ENCODE measurements around the gene ISOC2. TPM values are rescaled to one million over a fixed set of nuclear protein-coding genes. Genes with fewer than 3 reads are reported as not detected.

Gene ISOC2
- total and polyA plus RNA-seq, 4 donors: 49.1 to 181 (median 118) TPM

- TF ChIP-seq REST (IDR thresholded peaks at IDR 0.05): no peak
- TF ChIP-seq FOXA2 (IDR thresholded peaks at IDR 0.05): no peak
- no peak for TF ChIP-seq CTCF (IDR thresholded peaks at IDR 0.05; ENCODE audit: low read depth, low read length, missing input control)
Measured at GRCh38 chr19:55456347-55456746, 5.1 kb downstream of the ISOC2 start (continued).

- Histone ChIP-seq H3K4me1 (ENCODE audit: control insufficient read depth in 4 of 4, insufficient read depth in 4 of 4, low read length in 3 of 4) (peaks cover 8 to 16% (median 15%) of the 10 kb centered on the region in 4 donors), H3K4me3 (ENCODE audit: low read depth in 1 of 3, low read length in 3 of 3) (no peak overlapping the region), H3K27ac (ENCODE audit: low read depth in 1 of 2, low read length in 2 of 2) (no peak overlapping the region), H3K9ac (ENCODE audit: low read depth in 1 of 2, low read length in 2 of 2) (no peak overlapping the region), H3K9me3 (ENCODE audit: control insufficient read depth in 4 of 4, low read length in 3 of 4) (no peaks in the 10 kb centered on the region), H3K27me3 (ENCODE audit: control insufficient read depth in 4 of 4, insufficient read depth in 4 of 4, low read length in 3 of 4) (no peaks in the 10 kb centered on the region), H3K36me3 (ENCODE audit: control insufficient read depth in 4 of 4, insufficient read depth in 3 of 4, low read depth in 1 of 4, low read length in 3 of 4) (peaks cover 0 to 13% (median 4%) of the 10 kb centered on the region in 4 donors)
- WGBS: 92% methylated on average over 11 of the region's 11 CpGs
- TF ChIP-seq HNF4G (IDR thresholded peaks at IDR 0.05): no peak
- no peak for TF ChIP-seq RXRA (IDR thresholded peaks at IDR 0.05)
- no peak for TF ChIP-seq RAD21 (IDR thresholded peaks at IDR 0.05)
- no peak for TF ChIP-seq MAX (IDR thresholded peaks at IDR 0.05)
- no peak for TF ChIP-seq ZBTB33 (IDR thresholded peaks at IDR 0.05)
- TF ChIP-seq NR2F2 (IDR thresholded peaks at IDR 0.05): no peak
- TF ChIP-seq YY1 (IDR thresholded peaks at IDR 0.05): no peak
- no peak for TF ChIP-seq FOXA1 (IDR thresholded peaks at IDR 0.05)
- no peak for TF ChIP-seq EGR1 (IDR thresholded peaks at IDR 0.05; ENCODE audit: low read depth in 2 of 2)
- no peak for TF ChIP-seq HNF4A (conservative IDR thresholded peaks at IDR 0.05)
- DNase-seq (ENCODE audit: low spot score): no peak
Measured at GRCh38 chr19:55455576-55456235, 5.7 kb downstream of the ISOC2 start.

GRCh38 chr19:55454787-55455243 lies 6.6 kb downstream of the ISOC2 start:
- DNase-seq (ENCODE audit: low spot score): peak; percentile 65
- Histone ChIP-seq H3K27ac (ENCODE audit: low read depth in 1 of 2, low read length in 2 of 2) (no peak overlapping the region), H3K4me1 (ENCODE audit: control insufficient read depth in 4 of 4, insufficient read depth in 4 of 4, low read length in 3 of 4) (peaks cover 6 to 8% (median 7%) of the 10 kb centered on the region in 4 donors), H3K4me3 (ENCODE audit: low read depth in 1 of 3, low read length in 3 of 3) (no peak overlapping the region), H3K36me3 (ENCODE audit: control insufficient read depth in 4 of 4, insufficient read depth in 3 of 4, low read depth in 1 of 4, low read length in 3 of 4) (peaks cover 0 to 13% (median 4%) of the 10 kb centered on the region in 4 donors), H3K9ac (ENCODE audit: low read depth in 1 of 2, low read length in 2 of 2) (no peak overlapping the region), H3K27me3 (ENCODE audit: control insufficient read depth in 4 of 4, insufficient read depth in 4 of 4, low read length in 3 of 4) (no peaks in the 10 kb centered on the region), H3K9me3 (ENCODE audit: control insufficient read depth in 4 of 4, low read length in 3 of 4) (no peaks in the 10 kb centered on the region)
- 82% methylated on average over 14 of the region's 14 CpGs for WGBS
- TF ChIP-seq NR2F2 (IDR thresholded peaks at IDR 0.05) (no peak), YY1 (IDR thresholded peaks at IDR 0.05) (no peak), FOXA2 (IDR thresholded peaks at IDR 0.05) (no peak), GABPA (IDR thresholded peaks at IDR 0.05 in 1 of 2, conservative IDR thresholded peaks at IDR 0.05 in 1 of 2) (no peak), SP1 (IDR thresholded peaks at IDR 0.05) (no peak), CTCF (IDR thresholded peaks at IDR 0.05; ENCODE audit: low read depth, low read length, missing input control) (peak; percentile 37), FOXA1 (IDR thresholded peaks at IDR 0.05) (no peak), TAF1 (conservative IDR thresholded peaks at IDR 0.05) (no peak)
